Liver (tissue), 9 donors: Measurements from ENCODE around the gene FAM222A. TPM values are rescaled to one million over a fixed set of nuclear protein-coding genes. Genes with fewer than 3 reads are reported as not detected.

Experiments
- DNase-seq: peaks from one replicate; pipeline ENCODE4 v3.0.0-alpha.2; 2017; ENCODE audit warnings: low spot score
- H3K27ac ChIP-seq, 2 donors: one replicate each; pipeline ENCODE4 v1.7.0; 2013; ENCODE audit warnings: inconsistent platforms in 2 of 2, low read length in 2 of 2, control low read depth in 1 of 2, low read depth in 1 of 2, mild to moderate bottlenecking in 1 of 2
- H3K27me3 ChIP-seq, 4 donors: one replicate each; pipeline versions ENCODE4 v1.6.1 to v1.7.0; 2013; ENCODE audit warnings: low read length in 3 of 4, inconsistent platforms in 1 of 4, mild to moderate bottlenecking in 1 of 4, moderate library complexity in 1 of 4; ENCODE audit not compliant: control insufficient read depth in 4 of 4, insufficient read depth in 4 of 4
- H3K36me3 ChIP-seq, 4 donors: one replicate each; pipeline versions ENCODE4 v1.6.1 to v1.7.0; 2013; ENCODE audit warnings: low read length in 3 of 4, mild to moderate bottlenecking in 3 of 4, low read depth in 1 of 4, moderate library complexity in 1 of 4; ENCODE audit not compliant: control insufficient read depth in 4 of 4, insufficient read depth in 3 of 4
- H3K4me1 ChIP-seq, 4 donors: one replicate each; pipeline versions ENCODE4 v1.6.1 to v1.7.0; 2013; ENCODE audit warnings: low read length in 3 of 4, mild to moderate bottlenecking in 3 of 4, moderate library complexity in 1 of 4; ENCODE audit not compliant: control insufficient read depth in 4 of 4, insufficient read depth in 4 of 4
- H3K4me3 ChIP-seq, 3 donors: one replicate each; pipeline versions ENCODE4 v1.6.1 to v1.7.0; 2013; ENCODE audit warnings: low read length in 3 of 3, control low read depth in 1 of 3, low read depth in 1 of 3, mild to moderate bottlenecking in 1 of 3
- H3K9ac ChIP-seq, 2 donors: one replicate each; pipeline ENCODE4 v1.7.0; 2013; ENCODE audit warnings: low read length in 2 of 2, mild to moderate bottlenecking in 2 of 2, moderate library complexity in 2 of 2, control low read depth in 1 of 2, low read depth in 1 of 2
- H3K9me3 ChIP-seq, 4 donors: one replicate each; pipeline versions ENCODE4 v1.6.1 to v1.7.0; 2013; ENCODE audit warnings: low read length in 3 of 4; ENCODE audit not compliant: control insufficient read depth in 4 of 4
- EGR1 ChIP-seq, 2 donors: IDR thresholded peaks; 2 replicates each; pipeline ENCODE4 v1.6.1; 2016 to 2018; ENCODE audit warnings: antibody characterized with exemption in 2 of 2, low read depth in 2 of 2
- FOXA2 ChIP-seq: IDR thresholded peaks from 2 replicates; pipeline ENCODE4 v1.6.1; 2016; ENCODE audit warnings: antibody characterized with exemption
- GABPA ChIP-seq, 2 donors: IDR thresholded peaks in 1 of 2; conservative IDR thresholded peaks in 1 of 2; 2 replicates each; pipeline ENCODE4 v1.6.1; 2016; ENCODE audit warnings: antibody characterized with exemption in 2 of 2, mild to moderate bottlenecking in 1 of 2, moderate library complexity in 1 of 2
- HNF4A ChIP-seq, 2 donors: conservative IDR thresholded peaks; 2 replicates each; pipeline ENCODE4 v1.6.1; 2016; ENCODE audit warnings: antibody characterized with exemption in 2 of 2, mild to moderate bottlenecking in 2 of 2
- HNF4G ChIP-seq: IDR thresholded peaks from 2 replicates; pipeline ENCODE4 v1.6.1; 2016; ENCODE audit warnings: antibody characterized with exemption
- JUND ChIP-seq, 2 donors: IDR thresholded peaks; 2 replicates each; pipeline ENCODE4 v1.6.1; 2016; ENCODE audit warnings: antibody characterized with exemption in 2 of 2
- RAD21 ChIP-seq, 2 donors: IDR thresholded peaks; 2 replicates each; pipeline ENCODE4 v1.6.1; 2016; ENCODE audit warnings: antibody characterized with exemption in 2 of 2, mild to moderate bottlenecking in 2 of 2
- SP1 ChIP-seq: IDR thresholded peaks from 2 replicates; pipeline ENCODE4 v1.6.1; 2018; ENCODE audit warnings: antibody characterized with exemption, mild to moderate bottlenecking
- TAF1 ChIP-seq: conservative IDR thresholded peaks from 2 replicates; pipeline ENCODE4 v1.6.1; 2016; ENCODE audit warnings: antibody characterized with exemption, mild to moderate bottlenecking
- WGBS: extraction: QIAGEN DNeasy Blood & Tissue Kit; methylation state at CpG from one replicate; pipeline ENCODE4 v1.1.7; 2013; 5-methylcytosine and 5-hydroxymethylcytosine counted together
- polyA plus RNA-seq, 2 donors: library from polyadenylated mRNA; stranded (reverse) in 1 of 2; unstranded in 1 of 2; fragments of 200-250 nt in 1 of 2; fragments of >200 nt in 1 of 2; fragmentation: Nextera tagmentation in 1 of 2; extraction: Ambion mirVana in 1 of 2; gene quantifications; one replicate each; pipeline versions ENCODE4 v1.2.1 to v1.2.3, GENCODE V29; 2013 to 2015
- total RNA-seq, 2 donors: library from RNA; depleted of rRNA; stranded (reverse); fragments of >200 nt; gene quantifications; one replicate each; pipeline ENCODE4 v1.2.3, GENCODE V29; 2014
- TF ChIP-seq, protein P1 (sequence below): fragments of 150-350 bp; IDR thresholded peaks from 2 replicates; pipeline ENCODE4 v1.5.1; 2017; ENCODE audit warnings: improper control_type of control experiment, low read depth, low read length; ENCODE audit not compliant: missing input control
- TF ChIP-seq, protein P2 (sequence below): IDR thresholded peaks from 2 replicates; pipeline ENCODE4 v1.6.1; 2016; ENCODE audit warnings: antibody characterized with exemption, mild to moderate bottlenecking
- TF ChIP-seq, protein P3 (sequence below): IDR thresholded peaks from 2 replicates; pipeline ENCODE4 v1.6.1; 2016; ENCODE audit warnings: antibody characterized with exemption
- TF ChIP-seq, protein P4 (sequence below): IDR thresholded peaks from 2 replicates; pipeline ENCODE4 v1.6.1; 2016; ENCODE audit warnings: antibody characterized with exemption
- donor health status: healthy.
- donor health status: healthy.
- donor health status: healthy.
- donor health status: healthy.
- donor health status: healthy.

FAM222A gene
- total and polyA plus RNA-seq, 4 donors: 0.97 to 2.2 (median 1.9) TPM

DNA sequence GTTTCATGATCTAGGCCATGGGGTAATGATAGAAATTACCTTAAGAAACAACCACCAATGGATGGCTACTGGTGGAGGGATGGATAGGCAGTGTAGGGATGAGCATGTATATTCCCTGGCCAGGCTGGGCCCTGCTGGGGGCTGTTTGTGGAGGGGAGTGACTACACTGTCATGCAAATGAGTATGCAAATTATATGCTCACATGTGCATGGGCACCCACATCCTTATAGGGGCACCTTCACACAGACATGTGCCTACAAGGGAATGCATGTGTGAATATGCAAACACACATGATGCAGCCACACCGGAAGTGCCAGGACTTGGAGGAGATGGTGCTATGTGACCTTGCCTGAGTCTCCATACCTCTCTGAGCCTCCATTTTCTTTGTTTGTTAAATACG is 39.7 kb upstream of the FAM222A start (continued):
- TF ChIP-seq, protein P1, sequence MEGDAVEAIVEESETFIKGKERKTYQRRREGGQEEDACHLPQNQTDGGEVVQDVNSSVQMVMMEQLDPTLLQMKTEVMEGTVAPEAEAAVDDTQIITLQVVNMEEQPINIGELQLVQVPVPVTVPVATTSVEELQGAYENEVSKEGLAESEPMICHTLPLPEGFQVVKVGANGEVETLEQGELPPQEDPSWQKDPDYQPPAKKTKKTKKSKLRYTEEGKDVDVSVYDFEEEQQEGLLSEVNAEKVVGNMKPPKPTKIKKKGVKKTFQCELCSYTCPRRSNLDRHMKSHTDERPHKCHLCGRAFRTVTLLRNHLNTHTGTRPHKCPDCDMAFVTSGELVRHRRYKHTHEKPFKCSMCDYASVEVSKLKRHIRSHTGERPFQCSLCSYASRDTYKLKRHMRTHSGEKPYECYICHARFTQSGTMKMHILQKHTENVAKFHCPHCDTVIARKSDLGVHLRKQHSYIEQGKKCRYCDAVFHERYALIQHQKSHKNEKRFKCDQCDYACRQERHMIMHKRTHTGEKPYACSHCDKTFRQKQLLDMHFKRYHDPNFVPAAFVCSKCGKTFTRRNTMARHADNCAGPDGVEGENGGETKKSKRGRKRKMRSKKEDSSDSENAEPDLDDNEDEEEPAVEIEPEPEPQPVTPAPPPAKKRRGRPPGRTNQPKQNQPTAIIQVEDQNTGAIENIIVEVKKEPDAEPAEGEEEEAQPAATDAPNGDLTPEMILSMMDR: no peak

DNA sequence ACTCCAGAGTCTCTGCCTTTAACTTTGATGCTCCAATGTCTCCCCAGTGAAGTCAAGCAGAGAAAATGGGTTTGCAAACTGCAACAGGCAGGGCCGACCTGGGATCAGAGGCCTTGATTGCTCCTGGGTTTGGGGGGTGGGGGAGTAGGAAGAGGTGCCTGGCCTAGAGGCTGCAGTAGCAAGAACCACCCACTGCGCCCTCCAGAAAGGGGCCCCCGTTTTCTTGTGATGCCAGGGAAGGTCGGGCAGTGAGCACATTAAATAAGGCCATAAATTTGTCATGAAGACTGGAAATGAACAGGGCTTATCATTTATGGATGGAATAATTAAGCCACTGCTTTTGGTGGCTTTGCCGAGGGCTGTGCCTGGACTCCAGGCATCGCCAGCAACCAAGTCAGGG is 38.2 kb upstream of the FAM222A start:
- Histone ChIP-seq H3K9me3 (no peaks in the 10 kb centered on the region), H3K4me1 (peaks cover 0 to 17% (median 15%) of the 10 kb centered on the region in 4 donors), H3K27me3 (no peaks in the 10 kb centered on the region), H3K36me3 (no peaks in the 10 kb centered on the region), H3K9ac (no peak overlapping the region), H3K27ac (no peak overlapping the region), H3K4me3 (no peak overlapping the region)
- DNase-seq: no peak
- WGBS: 86% methylated on average over 6 of the region's 6 CpGs
- TF ChIP-seq GABPA (IDR thresholded peaks at IDR 0.05 in 1 of 2, conservative IDR thresholded peaks at IDR 0.05 in 1 of 2) (no peak), JUND (IDR thresholded peaks at IDR 0.05) (no peak), HNF4G (no peak), RAD21 (IDR thresholded peaks at IDR 0.05) (no peak), HNF4A (conservative IDR thresholded peaks at IDR 0.05) (no peak), EGR1 (IDR thresholded peaks at IDR 0.05; ENCODE audit: low read depth in 2 of 2) (no peak), SP1 (no peak), TAF1 (no peak), FOXA2 (no peak)
- TF ChIP-seq, protein P2, sequence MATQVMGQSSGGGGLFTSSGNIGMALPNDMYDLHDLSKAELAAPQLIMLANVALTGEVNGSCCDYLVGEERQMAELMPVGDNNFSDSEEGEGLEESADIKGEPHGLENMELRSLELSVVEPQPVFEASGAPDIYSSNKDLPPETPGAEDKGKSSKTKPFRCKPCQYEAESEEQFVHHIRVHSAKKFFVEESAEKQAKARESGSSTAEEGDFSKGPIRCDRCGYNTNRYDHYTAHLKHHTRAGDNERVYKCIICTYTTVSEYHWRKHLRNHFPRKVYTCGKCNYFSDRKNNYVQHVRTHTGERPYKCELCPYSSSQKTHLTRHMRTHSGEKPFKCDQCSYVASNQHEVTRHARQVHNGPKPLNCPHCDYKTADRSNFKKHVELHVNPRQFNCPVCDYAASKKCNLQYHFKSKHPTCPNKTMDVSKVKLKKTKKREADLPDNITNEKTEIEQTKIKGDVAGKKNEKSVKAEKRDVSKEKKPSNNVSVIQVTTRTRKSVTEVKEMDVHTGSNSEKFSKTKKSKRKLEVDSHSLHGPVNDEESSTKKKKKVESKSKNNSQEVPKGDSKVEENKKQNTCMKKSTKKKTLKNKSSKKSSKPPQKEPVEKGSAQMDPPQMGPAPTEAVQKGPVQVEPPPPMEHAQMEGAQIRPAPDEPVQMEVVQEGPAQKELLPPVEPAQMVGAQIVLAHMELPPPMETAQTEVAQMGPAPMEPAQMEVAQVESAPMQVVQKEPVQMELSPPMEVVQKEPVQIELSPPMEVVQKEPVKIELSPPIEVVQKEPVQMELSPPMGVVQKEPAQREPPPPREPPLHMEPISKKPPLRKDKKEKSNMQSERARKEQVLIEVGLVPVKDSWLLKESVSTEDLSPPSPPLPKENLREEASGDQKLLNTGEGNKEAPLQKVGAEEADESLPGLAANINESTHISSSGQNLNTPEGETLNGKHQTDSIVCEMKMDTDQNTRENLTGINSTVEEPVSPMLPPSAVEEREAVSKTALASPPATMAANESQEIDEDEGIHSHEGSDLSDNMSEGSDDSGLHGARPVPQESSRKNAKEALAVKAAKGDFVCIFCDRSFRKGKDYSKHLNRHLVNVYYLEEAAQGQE: no peak
- TF ChIP-seq, protein P1: no peak
- TF ChIP-seq, protein P3, sequence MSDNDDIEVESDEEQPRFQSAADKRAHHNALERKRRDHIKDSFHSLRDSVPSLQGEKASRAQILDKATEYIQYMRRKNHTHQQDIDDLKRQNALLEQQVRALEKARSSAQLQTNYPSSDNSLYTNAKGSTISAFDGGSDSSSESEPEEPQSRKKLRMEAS: no peak
- TF ChIP-seq, protein P4, sequence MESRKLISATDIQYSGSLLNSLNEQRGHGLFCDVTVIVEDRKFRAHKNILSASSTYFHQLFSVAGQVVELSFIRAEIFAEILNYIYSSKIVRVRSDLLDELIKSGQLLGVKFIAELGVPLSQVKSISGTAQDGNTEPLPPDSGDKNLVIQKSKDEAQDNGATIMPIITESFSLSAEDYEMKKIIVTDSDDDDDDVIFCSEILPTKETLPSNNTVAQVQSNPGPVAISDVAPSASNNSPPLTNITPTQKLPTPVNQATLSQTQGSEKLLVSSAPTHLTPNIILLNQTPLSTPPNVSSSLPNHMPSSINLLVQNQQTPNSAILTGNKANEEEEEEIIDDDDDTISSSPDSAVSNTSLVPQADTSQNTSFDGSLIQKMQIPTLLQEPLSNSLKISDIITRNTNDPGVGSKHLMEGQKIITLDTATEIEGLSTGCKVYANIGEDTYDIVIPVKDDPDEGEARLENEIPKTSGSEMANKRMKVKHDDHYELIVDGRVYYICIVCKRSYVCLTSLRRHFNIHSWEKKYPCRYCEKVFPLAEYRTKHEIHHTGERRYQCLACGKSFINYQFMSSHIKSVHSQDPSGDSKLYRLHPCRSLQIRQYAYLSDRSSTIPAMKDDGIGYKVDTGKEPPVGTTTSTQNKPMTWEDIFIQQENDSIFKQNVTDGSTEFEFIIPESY: no peak
